Aorta (tissue), 5 donors: ENCODE results near the gene PTPA. TPM values are rescaled to one million over a fixed set of nuclear protein-coding genes. Genes with fewer than 3 reads are reported as not detected.

ENCODE experiments used
- ATAC-seq: fragments of 200-7000 bp; cut with Tn5 transposase; one replicate; pipeline ENCODE4 v1.9.1; 2022; ENCODE audit warnings: moderate library complexity; ENCODE audit not compliant: low FRiP score
- DNase-seq, 2 donors: peaks; one replicate each; pipeline ENCODE4 v3.0.0-alpha.2; 2020
- H3K27ac ChIP-seq, 2 donors: one replicate each; pipeline ENCODE4 v1.5.1; 2013; ENCODE audit warnings: low read length in 2 of 2, mild to moderate bottlenecking in 2 of 2, moderate library complexity in 2 of 2, control low read depth in 1 of 2, inconsistent platforms in 1 of 2, low read depth in 1 of 2
- H3K27me3 ChIP-seq, 2 donors: one replicate each; pipeline ENCODE4 v1.6.1; 2013; ENCODE audit warnings: control low read depth in 1 of 2, low read length in 1 of 2, mild to moderate bottlenecking in 1 of 2, moderate library complexity in 1 of 2; ENCODE audit not compliant: insufficient read depth in 2 of 2, control insufficient read depth in 1 of 2
- H3K36me3 ChIP-seq, 2 donors: one replicate each; pipeline ENCODE4 v1.6.1; 2013; ENCODE audit warnings: control low read depth in 1 of 2, low read length in 1 of 2, mild to moderate bottlenecking in 1 of 2; ENCODE audit not compliant: insufficient read depth in 2 of 2, control insufficient read depth in 1 of 2
- H3K4me1 ChIP-seq, 2 donors: one replicate each; pipeline ENCODE4 v1.6.1; 2013; ENCODE audit warnings: low read length in 2 of 2, control low read depth in 1 of 2, mild to moderate bottlenecking in 1 of 2, moderate library complexity in 1 of 2; ENCODE audit not compliant: insufficient read depth in 2 of 2, control insufficient read depth in 1 of 2
- H3K4me3 ChIP-seq, 2 donors: one replicate each; pipeline ENCODE4 v1.5.1; 2013; ENCODE audit warnings: low read length in 2 of 2, control low read depth in 1 of 2, mild to moderate bottlenecking in 1 of 2
- H3K9me3 ChIP-seq: one replicate; pipeline ENCODE4 v1.6.1; 2013; ENCODE audit warnings: mild to moderate bottlenecking, low read length; ENCODE audit not compliant: control insufficient read depth
- WGBS, 2 donors: extraction: QIAGEN DNeasy Blood & Tissue Kit; methylation state at CpG; one replicate each; pipeline ENCODE4 v1.1.7; 2013; 5-methylcytosine and 5-hydroxymethylcytosine counted together
- intact Hi-C, 2 donors: fragments of 100-400 bp; cut with DNase I; formaldehyde crosslinking; loops; one replicate each; pipeline versions ENCODE4 v1.14.2 to v1.15.0; 2022
- polyA plus RNA-seq, 2 donors: library from polyadenylated mRNA; stranded (reverse); fragments of 200-250 nt; gene quantifications; one replicate each; pipeline ENCODE4 v1.2.3, GENCODE V29; 2013
- total RNA-seq, 2 donors: library from RNA; stranded (reverse); fragmentation: NEBNext Ultra II Directional; extraction: Animal tissue kit (Norgen Biotek cat#: 25700); gene quantifications; one replicate each; pipeline ENCODE4 v1.2.1, GENCODE V29; 2021
- donor health status: healthy with polysubstance abuse.
- donor health status: Bipolar disorder and iron deficiency.
- donor health status: DM: no; HTN: no; CAD: no.
- donor health status: DM: no; HTN: no; CAD: no.
- donor health status: DM: yes; HTN: yes; CAD: no.

PTPA gene
- total and polyA plus RNA-seq, 4 donors: 60.6 to 156 (median 76.7) TPM

DNA sequence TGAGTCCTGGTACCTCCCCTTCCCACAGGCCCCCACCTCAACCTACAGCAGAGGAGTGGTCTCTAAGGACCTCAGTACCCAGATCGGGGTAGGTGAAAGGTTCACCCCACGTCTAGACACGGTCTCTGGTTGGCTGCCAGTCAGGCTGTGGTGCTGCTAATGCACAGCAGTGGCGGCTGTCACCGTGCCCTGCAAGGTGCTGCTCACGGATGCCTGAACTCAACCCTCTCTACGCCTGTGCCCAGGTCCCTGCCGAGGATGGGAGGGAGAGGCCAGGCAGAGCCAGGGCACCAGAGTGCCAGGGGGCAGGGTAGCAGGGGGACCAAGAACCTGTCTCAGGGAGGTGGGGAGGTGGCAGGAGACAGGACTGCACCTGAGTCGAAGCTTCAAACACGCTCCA lies 52.5 kb downstream of the PTPA start:
- Histone ChIP-seq H3K36me3 (no peaks in the 10 kb centered on the region), H3K27me3 (no peaks in the 10 kb centered on the region), H3K4me3 (no peak overlapping the region), H3K4me1 (peaks cover 0 to 3% of the 10 kb centered on the region in 2 donors), H3K27ac (peak overlapping the region in 1 of 2 donors; percentile 39), H3K9me3 (no peaks in the 10 kb centered on the region)
- intact Hi-C loops: no loop called here
- ATAC-seq (peak; percentile 4), DNase-seq (no peak)
- WGBS, 2 donors: 73 to 76% methylated on average over 10 of the region's 10 CpGs

GRCh38 chr9:129164246-129164930 lies 53.2 kb downstream of the PTPA start:
- H3K9me3 ChIP-seq: no peaks in the 10 kb centered on the region
- H3K27me3 ChIP-seq: no peaks in the 10 kb centered on the region
- peaks cover 0 to 3% of the 10 kb centered on the region in 2 donors for H3K4me1 ChIP-seq
- DNase-seq (peak in 1 of 2 donors; percentile 77), ATAC-seq (peak; percentile 74)
- peak overlapping the region in 1 of 2 donors; percentile 39 for H3K27ac ChIP-seq
- 6 to 11% methylated on average over 9 of the region's 9 CpGs for WGBS, 2 donors
- intact Hi-C loops: no loop called here
- no peaks in the 10 kb centered on the region for H3K36me3 ChIP-seq
- H3K4me3 ChIP-seq: no peak overlapping the region

DNA sequence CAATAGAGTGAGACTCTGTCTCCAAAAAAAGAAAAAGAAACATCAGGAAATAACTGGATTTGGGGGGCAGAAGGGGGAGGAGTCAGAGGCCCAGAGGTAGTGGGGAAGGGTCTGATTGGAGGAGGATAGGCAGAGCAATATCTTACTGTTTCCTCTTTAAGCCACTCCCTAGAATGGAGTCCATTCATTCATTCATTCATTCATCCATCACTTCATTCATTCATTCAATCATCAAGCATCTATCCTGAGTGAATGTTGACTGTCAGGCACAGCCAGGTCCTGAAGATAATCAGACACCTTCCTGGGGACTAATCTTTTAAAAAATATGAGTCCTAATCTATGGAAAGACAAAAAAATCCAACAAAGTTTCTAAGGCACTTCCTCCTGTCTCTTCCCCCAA lies 54.0 kb downstream of the PTPA start:
- Histone ChIP-seq H3K27ac (no peak overlapping the region), H3K27me3 (no peaks in the 10 kb centered on the region), H3K4me1 (peaks cover 0 to 3% of the 10 kb centered on the region in 2 donors), H3K36me3 (no peaks in the 10 kb centered on the region), H3K4me3 (no peak overlapping the region), H3K9me3 (no peaks in the 10 kb centered on the region)
- no peak for DNase-seq
- no peak for ATAC-seq
- intact Hi-C loops: no loop called here

- peaks cover 0 to 3% of the 10 kb centered on the region in 2 donors for H3K4me1 ChIP-seq
- intact Hi-C loops: loop anchor here in 1 of 2 donors (2.0 kb wide), 1 partner anchor 20 kb away; no protein-coding TSS in a partner anchor
- WGBS, 2 donors: 6 to 7% methylated on average over 14 to 18 of the region's 18 CpGs
- no peaks in the 10 kb centered on the region for H3K36me3 ChIP-seq
- no peaks in the 10 kb centered on the region for H3K27me3 ChIP-seq
- peak; percentile 84 for ATAC-seq
- DNase-seq: peak; percentile 89 to 91
- no peaks in the 10 kb centered on the region for H3K9me3 ChIP-seq
- H3K27ac ChIP-seq: peak overlapping the region; percentile 44 to 94
- no peak overlapping the region for H3K4me3 ChIP-seq
These were observed 55.7 kb downstream of the PTPA start for GRCh38 chr9:129166623-129167557.

DNA sequence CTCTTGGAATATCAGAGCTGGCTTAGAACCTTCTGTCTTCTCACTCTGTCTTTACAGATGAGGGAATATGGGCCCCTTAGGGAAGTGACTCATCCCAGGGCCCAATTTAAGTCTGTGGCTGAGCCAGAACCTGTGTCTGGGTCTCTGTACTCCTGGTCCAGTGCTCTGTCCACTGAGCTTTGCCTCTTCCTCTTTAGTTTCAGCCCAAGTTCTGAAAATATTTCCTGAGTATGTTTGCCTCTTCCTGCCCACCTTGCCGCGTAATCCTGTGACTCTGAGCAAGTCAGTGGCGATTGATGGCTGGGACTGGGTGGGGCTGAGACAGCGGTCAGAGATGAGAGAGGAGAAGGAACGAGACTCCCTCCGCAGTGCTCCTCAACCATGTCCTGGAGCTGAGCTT lies 59.0 kb downstream of the PTPA start:
- Histone ChIP-seq H3K27ac (no peak overlapping the region), H3K36me3 (no peaks in the 10 kb centered on the region), H3K4me1 (peaks cover 0 to 3% of the 10 kb centered on the region in 2 donors), H3K4me3 (no peak overlapping the region), H3K9me3 (no peaks in the 10 kb centered on the region), H3K27me3 (no peaks in the 10 kb centered on the region)
- DNase-seq (no peak), ATAC-seq (no peak)
- WGBS, 2 donors: 76 to 81% methylated on average over 6 of the region's 6 CpGs
- intact Hi-C loops: no loop called here

GRCh38 chr9:129171993-129172751 lies 61.0 kb downstream of the PTPA start:
- no peak for ATAC-seq
- 58 to 60% methylated on average over 7 of the region's 7 CpGs for WGBS, 2 donors
- Histone ChIP-seq H3K36me3 (no peaks in the 10 kb centered on the region), H3K27ac (no peak overlapping the region), H3K27me3 (no peaks in the 10 kb centered on the region), H3K9me3 (no peaks in the 10 kb centered on the region), H3K4me1 (no peaks in the 10 kb centered on the region), H3K4me3 (no peak overlapping the region)
- no peak for DNase-seq
- intact Hi-C loops: loop anchor here in 1 of 2 donors (2.0 kb wide), 1 partner anchor 27 kb away; no protein-coding TSS in a partner anchor

DNA sequence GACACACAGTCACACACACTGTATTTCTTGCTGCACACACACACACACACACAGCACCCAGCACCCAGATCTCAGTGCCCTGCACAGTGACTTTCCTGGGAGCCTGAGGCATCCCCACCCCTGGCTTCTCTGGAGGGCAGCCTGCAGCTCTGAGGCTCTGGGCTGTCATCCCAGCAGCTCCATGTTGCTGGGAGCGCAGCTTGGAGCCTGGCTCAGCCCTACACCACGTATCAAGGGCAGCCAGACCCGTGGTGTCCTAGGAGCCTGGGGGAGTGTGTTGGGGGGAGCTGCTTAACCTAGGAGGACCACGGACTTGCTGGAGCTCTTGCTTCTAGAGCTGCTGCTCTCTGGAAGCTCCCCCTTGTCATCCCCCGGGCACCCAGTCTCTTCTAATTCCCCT lies 61.6 kb downstream of the PTPA start:
- no peak for ATAC-seq
- DNase-seq: peak in 1 of 2 donors; percentile 66
- H3K27ac ChIP-seq: peak overlapping the region in 1 of 2 donors; percentile 7
- no peaks in the 10 kb centered on the region for H3K27me3 ChIP-seq
- no peak overlapping the region for H3K4me3 ChIP-seq
- H3K4me1 ChIP-seq: no peaks in the 10 kb centered on the region
- no peaks in the 10 kb centered on the region for H3K9me3 ChIP-seq
- intact Hi-C loops: loop anchor here in 1 of 2 donors (2.0 kb wide), 1 partner anchor 28 kb away; no protein-coding TSS in a partner anchor
- 9 to 17% methylated on average over 5 of the region's 5 CpGs for WGBS, 2 donors
- H3K36me3 ChIP-seq: no peaks in the 10 kb centered on the region
